H9 (cell line): Measurements from ENCODE around the gene CRY2. TPM values are rescaled to one million over a fixed set of nuclear protein-coding genes. Genes with fewer than 3 reads are reported as not detected.
A peak's percentile ranks its signal among the peaks of the same experiment; 100 is the strongest.

Experiments
- DNase-seq: peaks from one replicate; pipeline ENCODE4 v3.0.0-alpha.2; 2017
- H2AFZ ChIP-seq: one replicate; pipeline ENCODE4 v1.6.1; 2013; ENCODE audit warnings: mild to moderate bottlenecking, low read length, control low read depth, moderate library complexity
- H2AK5ac ChIP-seq: 2 replicates; pipeline ENCODE4 v1.6.1; 2013; ENCODE audit warnings: low read length, control low read depth, mixed read lengths; ENCODE audit not compliant: insufficient read length
- H2BK120ac ChIP-seq: one replicate; pipeline ENCODE4 v1.6.1; 2013; ENCODE audit warnings: low read depth, mild to moderate bottlenecking, low read length, control low read depth, inconsistent platforms; ENCODE audit not compliant: poor library complexity, severe bottlenecking
- H2BK12ac ChIP-seq: 2 replicates; pipeline ENCODE4 v1.6.1; 2013; ENCODE audit warnings: low read length, control low read depth, mixed read lengths, low read depth; ENCODE audit not compliant: insufficient read length
- H2BK15ac ChIP-seq: 2 replicates; pipeline ENCODE4 v1.6.1; 2013; ENCODE audit warnings: low read depth, low read length, control low read depth
- H2BK20ac ChIP-seq: one replicate; pipeline ENCODE4 v1.6.1; 2013; ENCODE audit warnings: low read depth, mild to moderate bottlenecking, low read length, control low read depth, inconsistent platforms; ENCODE audit not compliant: poor library complexity, severe bottlenecking
- H2BK5ac ChIP-seq: 2 replicates; pipeline ENCODE4 v1.6.1; 2013; ENCODE audit warnings: low read length, control low read depth, mixed read lengths; ENCODE audit not compliant: insufficient read length
- H3K14ac ChIP-seq: 2 replicates; pipeline ENCODE4 v1.6.1; 2013; ENCODE audit warnings: low read length, control low read depth; ENCODE audit not compliant: insufficient read depth
- H3K18ac ChIP-seq: 2 replicates; pipeline ENCODE4 v1.6.1; 2013; ENCODE audit warnings: low read depth, mild to moderate bottlenecking, mixed read lengths, low read length, control low read depth; ENCODE audit not compliant: insufficient read length
- H3K23ac ChIP-seq: 2 replicates; pipeline ENCODE4 v1.6.1; 2013; ENCODE audit warnings: low read length, control low read depth, mixed read lengths, low read depth; ENCODE audit not compliant: insufficient read length
- H3K23me2 ChIP-seq: 2 replicates; pipeline ENCODE4 v1.6.1; 2013; ENCODE audit warnings: low read depth, mild to moderate bottlenecking, mixed read lengths, low read length, control low read depth; ENCODE audit not compliant: insufficient read length, poor library complexity, severe bottlenecking
- H3K27ac ChIP-seq: 2 replicates; pipeline ENCODE4 v1.5.1; 2013; ENCODE audit warnings: low read length, control low read depth, mixed read lengths, low read depth; ENCODE audit not compliant: insufficient read length
- H3K27me3 ChIP-seq: 2 replicates; pipeline ENCODE4 v1.6.1; 2013; ENCODE audit warnings: low read length, control low read depth, inconsistent platforms; ENCODE audit not compliant: insufficient read depth
- H3K4ac ChIP-seq: 2 replicates; pipeline ENCODE4 v1.6.1; 2013; ENCODE audit warnings: low read depth, mild to moderate bottlenecking, control low read depth, inconsistent platforms, low read length, moderate library complexity
- H3K4me1 ChIP-seq: 2 replicates; pipeline ENCODE4 v1.6.1; 2013; ENCODE audit warnings: low read length, control low read depth, inconsistent platforms; ENCODE audit not compliant: insufficient read depth
- H3K4me2 ChIP-seq: 2 replicates; pipeline ENCODE4 v1.6.1; 2013; ENCODE audit warnings: low read length, control low read depth, mixed read lengths; ENCODE audit not compliant: insufficient read length, insufficient read depth
- H3K56ac ChIP-seq: 2 replicates; pipeline ENCODE4 v1.6.1; 2013; ENCODE audit warnings: low read depth, mild to moderate bottlenecking, mixed read lengths, low read length, control low read depth; ENCODE audit not compliant: insufficient read length
- H3K79me1 ChIP-seq: 2 replicates; pipeline ENCODE4 v1.6.1; 2013; ENCODE audit warnings: low read depth, mild to moderate bottlenecking, moderate library complexity, low read length, control low read depth, inconsistent platforms; ENCODE audit not compliant: insufficient read depth, poor library complexity, severe bottlenecking
- H3K79me2 ChIP-seq: 2 replicates; pipeline ENCODE4 v1.6.1; 2013; ENCODE audit warnings: low read length, control low read depth, inconsistent platforms; ENCODE audit not compliant: insufficient read depth
- H3K9ac ChIP-seq: 2 replicates; pipeline ENCODE4 v1.6.1; 2013; ENCODE audit warnings: low read length, control low read depth, mixed read lengths; ENCODE audit not compliant: insufficient read length; ENCODE audit errors: extremely low read depth
- H3K9me3 ChIP-seq: one replicate; pipeline ENCODE4 v1.6.1; 2013; ENCODE audit warnings: low read depth, low read length, inconsistent platforms; ENCODE audit not compliant: control insufficient read depth
- H3T11ph ChIP-seq: one replicate; pipeline ENCODE4 v1.6.1; 2013; ENCODE audit warnings: mild to moderate bottlenecking, low read length, control low read depth, inconsistent platforms
- H4K20me1 ChIP-seq: one replicate; pipeline ENCODE4 v1.6.1; 2013; ENCODE audit not compliant: control insufficient read depth, insufficient read length, insufficient read depth
- H4K5ac ChIP-seq: 2 replicates; pipeline ENCODE4 v1.6.1; 2013; ENCODE audit warnings: low read depth, mild to moderate bottlenecking, mixed read lengths, low read length, control low read depth; ENCODE audit not compliant: insufficient read length
- H4K8ac ChIP-seq: replicated peaks from 2 replicates; pipeline ENCODE4 v1.6.1; 2013; ENCODE audit warnings: low read length, control low read depth, mixed read lengths, low read depth; ENCODE audit not compliant: insufficient read length
- H4K91ac ChIP-seq: 2 replicates; pipeline ENCODE4 v1.6.1; 2013; ENCODE audit warnings: low read depth, mild to moderate bottlenecking, moderate library complexity, mixed read lengths, low read length, control low read depth; ENCODE audit not compliant: insufficient read length
- H3K27ac Mint-ChIP-seq, 3 experiments: 2 replicates in 2 of 3; 3 replicates in 1 of 3; pipeline ENCODE4 v1.8.0; 2020 to 2021; ENCODE audit warnings: mixed read lengths in 3 of 3, mild to moderate bottlenecking in 1 of 3, moderate library complexity in 1 of 3
- H3K27me3 Mint-ChIP-seq: 2 replicates; pipeline ENCODE4 v1.8.0; 2021; ENCODE audit warnings: low read depth, mild to moderate bottlenecking, moderate library complexity, mixed read lengths
- H3K36me3 Mint-ChIP-seq, 3 experiments: 2 replicates in 2 of 3; 3 replicates in 1 of 3; pipeline ENCODE4 v1.8.0; 2020 to 2021; ENCODE audit warnings: low read depth in 3 of 3, mixed read lengths in 3 of 3; ENCODE audit not compliant: insufficient read depth in 1 of 3
- H3K4me1 Mint-ChIP-seq, 2 experiments: 2 replicates each; pipeline ENCODE4 v1.8.0; 2020; ENCODE audit warnings: mixed read lengths in 2 of 2
- H3K4me3 Mint-ChIP-seq, 2 experiments: 2 replicates in 1 of 2; 3 replicates in 1 of 2; pipeline ENCODE4 v1.8.0; 2020 to 2021; ENCODE audit warnings: mild to moderate bottlenecking in 2 of 2, mixed read lengths in 2 of 2, moderate library complexity in 1 of 2
- H3K9me3 Mint-ChIP-seq, 2 experiments: 2 replicates in 1 of 2; 3 replicates in 1 of 2; pipeline ENCODE4 v1.8.0; 2020; ENCODE audit warnings: mild to moderate bottlenecking in 2 of 2, mixed read lengths in 2 of 2, moderate library complexity in 1 of 2
- WGBS: extraction: QIAGEN DNeasy Blood & Tissue Kit; methylation state at CpG from one replicate; pipeline ENCODE4 v1.1.7; 2013; ENCODE audit warnings: missing lambda C conversion rate, low lambda C conversion rate, mixed read lengths; ENCODE audit not compliant: insufficient read length; ENCODE audit errors: extremely low coverage; 5-methylcytosine and 5-hydroxymethylcytosine counted together
- total RNA-seq: library from RNA; stranded (reverse); gene quantifications from 2 replicates; pipeline ENCODE4 v1.2.1, GENCODE V29; 2021
- TF ChIP-seq, protein P1 (sequence below): fragments of 200-600 bp; sonication (generic); conservative IDR thresholded peaks from 3 replicates; pipeline ENCODE4 v1.8.0; 2021; ENCODE audit warnings: antibody characterized with exemption, mild to moderate bottlenecking

Gene CRY2
- total RNA-seq, 1 experiment from 2014 or later, result 14.4 TPM

DNA sequence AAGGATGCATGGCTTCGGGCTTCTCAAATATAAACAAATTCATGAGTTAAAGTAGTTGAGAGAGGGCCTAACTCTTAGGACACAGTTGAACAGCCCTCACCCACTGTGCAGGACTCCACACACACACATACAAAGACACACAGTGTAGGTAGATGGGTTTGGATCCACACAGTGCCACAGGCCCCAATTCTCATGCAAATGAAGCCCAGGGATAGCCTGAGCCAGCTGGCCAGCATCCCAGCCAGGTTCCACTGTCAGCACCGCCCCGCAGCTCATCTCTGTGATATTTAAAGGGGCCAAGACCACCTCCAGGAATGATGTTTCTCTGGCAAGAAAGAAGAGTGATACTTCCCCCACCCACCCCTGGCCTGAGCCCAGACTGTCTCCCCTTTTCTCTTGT lies 30.7 kb upstream of the CRY2 start:
- WGBS, result no CpG with 5 or more reads among the region's 3 CpGs
- Histone ChIP-seq H3K14ac (no peak overlapping the region), H3K4ac (no peak overlapping the region), H2AFZ (no peak overlapping the region), H3K18ac (no peak overlapping the region), H4K8ac (no peak overlapping the region), H4K5ac (no peak overlapping the region), H3K27ac (no peak overlapping the region), H3K79me2 (no peaks in the 10 kb centered on the region), H3K79me1 (no peaks in the 10 kb centered on the region), H4K20me1 (no peaks in the 10 kb centered on the region), H3K56ac (no peak overlapping the region), H2BK5ac (no peak overlapping the region), H3K9me3 (no peaks in the 10 kb centered on the region), H3K27me3 (no peaks in the 10 kb centered on the region), H2BK20ac (no peak overlapping the region), H3T11ph (no peak overlapping the region), H3K4me1 (no peaks in the 10 kb centered on the region; the same call in 1 of the 2 replicates), H3K23me2 (no peaks in the 10 kb centered on the region), H2BK15ac (no peak overlapping the region), H3K4me2 (peak overlapping the region; percentile 26), H3K9ac (no peak overlapping the region), H2BK12ac (no peak overlapping the region), H2AK5ac (no peak overlapping the region), H4K91ac (no peak overlapping the region), H2BK120ac (no peak overlapping the region), H3K23ac (no peak overlapping the region)
- TF ChIP-seq, protein P1, sequence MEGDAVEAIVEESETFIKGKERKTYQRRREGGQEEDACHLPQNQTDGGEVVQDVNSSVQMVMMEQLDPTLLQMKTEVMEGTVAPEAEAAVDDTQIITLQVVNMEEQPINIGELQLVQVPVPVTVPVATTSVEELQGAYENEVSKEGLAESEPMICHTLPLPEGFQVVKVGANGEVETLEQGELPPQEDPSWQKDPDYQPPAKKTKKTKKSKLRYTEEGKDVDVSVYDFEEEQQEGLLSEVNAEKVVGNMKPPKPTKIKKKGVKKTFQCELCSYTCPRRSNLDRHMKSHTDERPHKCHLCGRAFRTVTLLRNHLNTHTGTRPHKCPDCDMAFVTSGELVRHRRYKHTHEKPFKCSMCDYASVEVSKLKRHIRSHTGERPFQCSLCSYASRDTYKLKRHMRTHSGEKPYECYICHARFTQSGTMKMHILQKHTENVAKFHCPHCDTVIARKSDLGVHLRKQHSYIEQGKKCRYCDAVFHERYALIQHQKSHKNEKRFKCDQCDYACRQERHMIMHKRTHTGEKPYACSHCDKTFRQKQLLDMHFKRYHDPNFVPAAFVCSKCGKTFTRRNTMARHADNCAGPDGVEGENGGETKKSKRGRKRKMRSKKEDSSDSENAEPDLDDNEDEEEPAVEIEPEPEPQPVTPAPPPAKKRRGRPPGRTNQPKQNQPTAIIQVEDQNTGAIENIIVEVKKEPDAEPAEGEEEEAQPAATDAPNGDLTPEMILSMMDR, result no peak
- Mint-ChIP-seq H3K27me3 (peaks cover 4% of the 10 kb centered on the region; the same call in 1 of the 2 replicates), H3K27ac (peak overlapping the region in 2 of 3 experiments; percentile 28 to 63; a peak in 2 of 7 replicates), H3K36me3 (no peaks in the 10 kb centered on the region; a peak in 1 of 7 replicates), H3K4me1 (peaks cover 20 to 36% of the 10 kb centered on the region in 2 experiments), H3K4me3 (peak overlapping the region in 1 of 2 experiments; percentile 63; a peak in 2 of 5 replicates), H3K9me3 (no peaks in the 10 kb centered on the region)
- DNase-seq, result peak; percentile 79
